ENCODE results near the gene HSD11B2. TPM values are rescaled to one million over a fixed set of nuclear protein-coding genes. Genes with fewer than 3 reads are reported as not detected.

HSD11B2 gene
- total and polyA plus RNA-seq, 2 of the 4 experiments (the other 2 are of a cell fraction): 0.26 TPM; not detected in 1

DNA sequence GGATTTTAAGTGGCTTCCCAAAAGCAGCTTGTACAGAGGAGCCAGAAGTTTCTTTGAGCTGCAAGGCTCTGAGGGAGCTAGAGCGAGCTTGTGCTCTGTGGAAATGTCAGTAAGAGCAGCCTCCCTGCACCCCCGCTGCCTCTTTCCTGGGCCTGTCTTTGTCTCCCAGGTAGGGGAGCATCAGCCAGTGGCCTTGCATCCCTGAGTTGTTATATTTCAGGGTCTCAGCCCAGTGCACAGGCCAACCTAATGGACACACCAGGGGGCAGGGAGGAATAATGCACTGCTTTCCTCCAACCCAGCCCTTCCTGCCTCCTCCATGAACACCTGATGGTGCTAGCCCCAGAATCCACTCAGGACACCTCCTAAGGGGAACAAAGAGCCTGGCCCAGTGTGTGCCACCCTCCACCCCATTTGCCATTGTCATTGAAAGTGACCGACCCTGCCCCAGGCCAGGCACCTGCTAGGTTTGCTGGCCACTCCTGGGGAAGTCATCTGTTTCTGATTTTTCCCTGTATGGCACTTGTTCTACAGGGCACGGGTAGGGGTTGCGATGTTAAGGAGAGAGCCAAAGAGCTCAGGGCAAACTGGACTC lies 44.0 kb upstream of the HSD11B2 start:
- Histone ChIP-seq H3K4me1 (ENCODE audit: control insufficient read depth, insufficient read depth, low read length) (no peaks in the 10 kb centered on the region), H3K4ac (ENCODE audit: low read depth, low read length) (no peak overlapping the region), H3K79me1 (ENCODE audit: low read depth in 1 of 2, low read length in 2 of 2) (no peaks in the 10 kb centered on the region), H4K8ac (ENCODE audit: low read depth in 2 of 2, low read length in 2 of 2) (no peak overlapping the region), H3K4me2 (ENCODE audit: low read depth, low read length) (no peak overlapping the region), H4K20me1 (ENCODE audit: insufficient read depth, low read length) (no peaks in the 10 kb centered on the region), H3K36me3 (ENCODE audit: control insufficient read depth, insufficient read depth, low read length) (no peaks in the 10 kb centered on the region), H2BK15ac (ENCODE audit: low read depth, low read length) (no peak overlapping the region), H3K56ac (ENCODE audit: extremely low read depth, insufficient read depth, low read length) (no peak overlapping the region), H3K9me1 (ENCODE audit: insufficient read depth, low read length) (no peaks in the 10 kb centered on the region; the same call in 1 of the 2 replicates), H3K9me3 (ENCODE audit: control insufficient read depth, insufficient read depth, low read length) (no peaks in the 10 kb centered on the region), H2BK20ac (ENCODE audit: low read depth, low read length) (no peak overlapping the region), H4K5ac (ENCODE audit: low read depth, low read length) (no peak overlapping the region), H4K91ac (ENCODE audit: insufficient read depth, low read depth, low read length) (no peak overlapping the region), H2BK5ac (ENCODE audit: low read depth, low read length, poor library complexity, severe bottlenecking) (no peak overlapping the region), H2AK9ac (replicated peaks; ENCODE audit: low read depth, low read length, poor library complexity) (no peak overlapping the region), H3K4me3 (ENCODE audit: insufficient read depth, low read depth, low read length) (no peak overlapping the region), H3K27me3 (ENCODE audit: control insufficient read depth, insufficient read depth, low read length) (peaks cover 31% of the 10 kb centered on the region), H2AFZ (replicated peaks; ENCODE audit: low read length, poor library complexity) (no peak overlapping the region), H2AK5ac (ENCODE audit: low read depth, low read length) (no peak overlapping the region), H3K9ac (ENCODE audit: low read depth, low read length) (no peak overlapping the region), H3K14ac (replicated peaks; ENCODE audit: low read depth, low read length) (no peak overlapping the region), H2BK120ac (ENCODE audit: low read depth, low read length) (no peak overlapping the region), H3K23ac (ENCODE audit: low read depth, low read length) (no peak overlapping the region), H3K27ac (ENCODE audit: insufficient read depth, low read length) (no peak overlapping the region), H3K18ac (ENCODE audit: low read depth, low read length) (no peak overlapping the region)
- TF ChIP-seq CHD1 (IDR thresholded peaks at IDR 0.05; ENCODE audit: low read depth, low read length) (no peak), MAZ (IDR thresholded peaks at IDR 0.05; ENCODE audit: borderline replicate concordance, low read depth, low read length) (no peak), RFX5 (IDR thresholded peaks at IDR 0.05; ENCODE audit: low read depth, low read length) (no peak), FOS (IDR thresholded peaks at IDR 0.05; ENCODE audit: low read depth, low read length) (no peak), SMC3 (IDR thresholded peaks at IDR 0.05; ENCODE audit: low read depth, low read length) (no peak), MAFK (IDR thresholded peaks at IDR 0.05; ENCODE audit: low read depth, low read length) (no peak), RCOR1 (IDR thresholded peaks at IDR 0.05; ENCODE audit: insufficient replicate concordance, low read length) (no peak), NFE2L2 (IDR thresholded peaks at IDR 0.05; ENCODE audit: low read depth, low read length) (no peak), BHLHE40 (IDR thresholded peaks at IDR 0.05; ENCODE audit: low read depth, low read length) (no peak), MXI1 (IDR thresholded peaks at IDR 0.05; ENCODE audit: borderline replicate concordance, low read depth, low read length) (no peak), POLR2A (IDR thresholded peaks at IDR 0.05; ENCODE audit: low read depth, low read length) (no peak), CEBPB (IDR thresholded peaks at IDR 0.05; ENCODE audit: low read depth, low read length) (no peak), RAD21 (IDR thresholded peaks at IDR 0.05; ENCODE audit: low read length) (no peak)
- TF ChIP-seq, protein P1, sequence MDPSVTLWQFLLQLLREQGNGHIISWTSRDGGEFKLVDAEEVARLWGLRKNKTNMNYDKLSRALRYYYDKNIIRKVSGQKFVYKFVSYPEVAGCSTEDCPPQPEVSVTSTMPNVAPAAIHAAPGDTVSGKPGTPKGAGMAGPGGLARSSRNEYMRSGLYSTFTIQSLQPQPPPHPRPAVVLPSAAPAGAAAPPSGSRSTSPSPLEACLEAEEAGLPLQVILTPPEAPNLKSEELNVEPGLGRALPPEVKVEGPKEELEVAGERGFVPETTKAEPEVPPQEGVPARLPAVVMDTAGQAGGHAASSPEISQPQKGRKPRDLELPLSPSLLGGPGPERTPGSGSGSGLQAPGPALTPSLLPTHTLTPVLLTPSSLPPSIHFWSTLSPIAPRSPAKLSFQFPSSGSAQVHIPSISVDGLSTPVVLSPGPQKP (IDR thresholded peaks at IDR 0.05; ENCODE audit: borderline replicate concordance, low read depth, low read length): no peak
- TF ChIP-seq, protein P2, sequence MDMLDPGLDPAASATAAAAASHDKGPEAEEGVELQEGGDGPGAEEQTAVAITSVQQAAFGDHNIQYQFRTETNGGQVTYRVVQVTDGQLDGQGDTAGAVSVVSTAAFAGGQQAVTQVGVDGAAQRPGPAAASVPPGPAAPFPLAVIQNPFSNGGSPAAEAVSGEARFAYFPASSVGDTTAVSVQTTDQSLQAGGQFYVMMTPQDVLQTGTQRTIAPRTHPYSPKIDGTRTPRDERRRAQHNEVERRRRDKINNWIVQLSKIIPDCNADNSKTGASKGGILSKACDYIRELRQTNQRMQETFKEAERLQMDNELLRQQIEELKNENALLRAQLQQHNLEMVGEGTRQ (IDR thresholded peaks at IDR 0.05; ENCODE audit: low read depth, low read length): no peak
- TF ChIP-seq, protein P3, sequence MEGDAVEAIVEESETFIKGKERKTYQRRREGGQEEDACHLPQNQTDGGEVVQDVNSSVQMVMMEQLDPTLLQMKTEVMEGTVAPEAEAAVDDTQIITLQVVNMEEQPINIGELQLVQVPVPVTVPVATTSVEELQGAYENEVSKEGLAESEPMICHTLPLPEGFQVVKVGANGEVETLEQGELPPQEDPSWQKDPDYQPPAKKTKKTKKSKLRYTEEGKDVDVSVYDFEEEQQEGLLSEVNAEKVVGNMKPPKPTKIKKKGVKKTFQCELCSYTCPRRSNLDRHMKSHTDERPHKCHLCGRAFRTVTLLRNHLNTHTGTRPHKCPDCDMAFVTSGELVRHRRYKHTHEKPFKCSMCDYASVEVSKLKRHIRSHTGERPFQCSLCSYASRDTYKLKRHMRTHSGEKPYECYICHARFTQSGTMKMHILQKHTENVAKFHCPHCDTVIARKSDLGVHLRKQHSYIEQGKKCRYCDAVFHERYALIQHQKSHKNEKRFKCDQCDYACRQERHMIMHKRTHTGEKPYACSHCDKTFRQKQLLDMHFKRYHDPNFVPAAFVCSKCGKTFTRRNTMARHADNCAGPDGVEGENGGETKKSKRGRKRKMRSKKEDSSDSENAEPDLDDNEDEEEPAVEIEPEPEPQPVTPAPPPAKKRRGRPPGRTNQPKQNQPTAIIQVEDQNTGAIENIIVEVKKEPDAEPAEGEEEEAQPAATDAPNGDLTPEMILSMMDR (conservative IDR thresholded peaks at IDR 0.05; ENCODE audit: low read depth, low read length): no peak
- dilution Hi-C loops (cut with HindIII; ENCODE audit: low sequenced_read_pairs, unreplicated experiment) (no loop called here), intact Hi-C loops (cut with micrococcal nuclease) (no loop called here), in situ Hi-C loops (cut with MboI; ENCODE audit: low sequenced_read_pairs) (no loop called here)
- CTCF ChIA-PET: interaction anchor here (0.5 kb wide), 1 partner anchor 39 kb away, joined by 3 read pairs; no protein-coding TSS in a partner anchor
- ATAC-seq (ENCODE audit: low read depth) (no peak), DNase-seq (no peak)
- 100% methylated on average over 1 of the region's 5 CpGs; no CpG with 5 or more reads in 1 of the 2 experiments for WGBS, 2 experiments (ENCODE audit: extremely low coverage in 2 of 2, insufficient read length in 1 of 2)
- POLR2A ChIA-PET (ENCODE audit: unreplicated experiment): no interaction called here
- BruUV-seq (replicated peaks): no TSS peak

All from IMR-90 (cell line).